HK-2 (cell line): ENCODE results near the gene PLCD3.
A peak's percentile ranks its signal among the peaks of the same experiment; 100 is the strongest.

Experiments used
- DNase-seq: peaks from one replicate; pipeline ENCODE4 v3.0.0-alpha.2; 2018; ENCODE audit not compliant: unreplicated experiment

Gene PLCD3

GRCh38 chr17:45149669-45150664 lies 17.7 kb upstream of the PLCD3 start:
- DNase-seq: peak; percentile 69

GRCh38 chr17:45149037-45149668 lies 16.8 kb upstream of the PLCD3 start:
- DNase-seq: peak; percentile 85

- DNase-seq: peak; percentile 99
Observed at GRCh38 chr17:45148183-45149036, 16.1 kb upstream of the PLCD3 start, which contains the start of gene HEXIM1. Gene HEXIM1 (plus strand): TSS chr17:45148475. CDS start chr17:45149191, 716 bp downstream.

GRCh38 chr17:45147581-45148182 lies 15.4 kb upstream of the PLCD3 start:
- DNase-seq: peak; percentile 80

GRCh38 chr17:45146890-45147580 lies 14.7 kb upstream of the PLCD3 start:
- peak; percentile 78 for DNase-seq

- DNase-seq: no peak
Observed at GRCh38 chr17:45146592-45146889, 14.2 kb upstream of the PLCD3 start.

- DNase-seq: no peak
Observed at GRCh38 chr17:45146166-45146565, 13.9 kb upstream of the PLCD3 start.

- DNase-seq: no peak
Observed at GRCh38 chr17:45145035-45145389, 12.7 kb upstream of the PLCD3 start.

GRCh38 chr17:45144199-45145034 lies 12.1 kb upstream of the PLCD3 start:
- no peak for DNase-seq

GRCh38 chr17:45143767-45144198 lies 11.5 kb upstream of the PLCD3 start:
- DNase-seq: no peak

GRCh38 chr17:45143094-45143670 lies 10.9 kb upstream of the PLCD3 start:
- DNase-seq: no peak

- no peak for DNase-seq
Observed at GRCh38 chr17:45139533-45139920, 7.2 kb upstream of the PLCD3 start.

GRCh38 chr17:45138911-45139532 lies 6.7 kb upstream of the PLCD3 start:
- DNase-seq: no peak

GRCh38 chr17:45137561-45138305 lies 5.4 kb upstream of the PLCD3 start:
- DNase-seq: no peak

GRCh38 chr17:45136846-45137560 lies 4.7 kb upstream of the PLCD3 start:
- DNase-seq: no peak

GRCh38 chr17:45135978-45136791 lies 3.9 kb upstream of the PLCD3 start:
- DNase-seq: no peak
